Tibial nerve (tissue), 4 donors: ENCODE results near the gene IFT20. TPM values are rescaled to one million over a fixed set of nuclear protein-coding genes. Genes with fewer than 3 reads are reported as not detected.
A peak's percentile ranks its signal among the peaks of the same experiment; 100 is the strongest.

Experiments
- DNase-seq, 2 donors: peaks; one replicate each; pipeline ENCODE4 v3.0.0-alpha.2; 2019; ENCODE audit warnings: low spot score in 2 of 2
- H3K27ac ChIP-seq, 4 donors: fragments of 200-600 bp; sonication (generic) in 3 of 4; one replicate each; pipeline ENCODE4 v1.5.1; 2017 to 2019; ENCODE audit warnings: mild to moderate bottlenecking in 1 of 4
- H3K27me3 ChIP-seq, 2 donors: fragments of 200-600 bp; sonication (generic) in 1 of 2; one replicate each; pipeline versions ENCODE4 v1.5.1 to v1.6.0; 2017 to 2019
- H3K36me3 ChIP-seq, 3 donors: fragments of 200-600 bp; sonication (generic); one replicate each; pipeline ENCODE4 v1.5.1; 2018 to 2019
- H3K4me1 ChIP-seq, 4 donors: fragments of 200-600 bp; sonication (generic) in 3 of 4; one replicate each; pipeline ENCODE4 v1.5.1; 2017 to 2019
- H3K4me3 ChIP-seq, 4 donors: fragments of 200-600 bp; sonication (generic) in 3 of 4; one replicate each; pipeline ENCODE4 v1.5.1; 2017 to 2019; ENCODE audit warnings: mild to moderate bottlenecking in 1 of 4, moderate library complexity in 1 of 4
- H3K9me3 ChIP-seq, 4 donors: fragments of 200-600 bp; sonication (generic) in 3 of 4; one replicate each; pipeline ENCODE4 v1.5.1; 2017 to 2019
- CTCF ChIP-seq, 5 experiments: fragments of 200-600 bp in 3 of 5; fragments of 450-650 bp in 2 of 5; sonication (generic) in 3 of 5; IDR thresholded peaks; one replicate each; pipeline ENCODE4 v1.5.1; 2016 to 2019; ENCODE audit warnings: antibody characterized with exemption in 5 of 5, mild to moderate bottlenecking in 3 of 5, moderate library complexity in 2 of 5
- EP300 ChIP-seq, 2 donors: sonication (generic); formaldehyde crosslinking; IDR thresholded peaks; one replicate each; pipeline ENCODE4 v1.6.1; 2017; ENCODE audit warnings: antibody characterized with exemption in 2 of 2, mild to moderate bottlenecking in 1 of 2
- POLR2A ChIP-seq, 2 donors: fragments of 450-650 bp; IDR thresholded peaks; one replicate each; pipeline ENCODE4 v1.6.1; 2017; ENCODE audit warnings: antibody characterized with exemption in 2 of 2, mild to moderate bottlenecking in 2 of 2, moderate library complexity in 2 of 2
- WGBS, 2 donors: methylation state at CpG; one replicate each; pipeline ENCODE4 v1.1.5; 2018; 5-methylcytosine and 5-hydroxymethylcytosine counted together
- total RNA-seq, 4 donors: library from RNA; depleted of rRNA; stranded (reverse); fragments of >200 nt; gene quantifications; one replicate each; pipeline ENCODE4 v1.1.0, GENCODE V29; 2016

Gene IFT20
- total RNA-seq, 4 donors from 2014 or later, result 34.8 to 50.3 (median 43.9) TPM

- Histone ChIP-seq H3K4me1 (peaks cover 0 to 8% (median 3%) of the 10 kb centered on the region in 4 donors), H3K27me3 (no peaks in the 10 kb centered on the region), H3K9me3 (no peaks in the 10 kb centered on the region), H3K4me3 (no peak overlapping the region), H3K36me3 (peaks cover 0 to 31% (median 0%) of the 10 kb centered on the region in 3 donors), H3K27ac (no peak overlapping the region)
- no peak for DNase-seq
- TF ChIP-seq POLR2A (IDR thresholded peaks at IDR 0.05), result no peak
- TF ChIP-seq EP300 (IDR thresholded peaks at IDR 0.05), result no peak
- TF ChIP-seq CTCF (IDR thresholded peaks at IDR 0.05), result no peak
- WGBS, 2 donors, result 83 to 88% methylated on average over 10 of the region's 10 CpGs
Measured at GRCh38 chr17:28379814-28380801, 44.8 kb upstream of the IFT20 start.

DNA sequence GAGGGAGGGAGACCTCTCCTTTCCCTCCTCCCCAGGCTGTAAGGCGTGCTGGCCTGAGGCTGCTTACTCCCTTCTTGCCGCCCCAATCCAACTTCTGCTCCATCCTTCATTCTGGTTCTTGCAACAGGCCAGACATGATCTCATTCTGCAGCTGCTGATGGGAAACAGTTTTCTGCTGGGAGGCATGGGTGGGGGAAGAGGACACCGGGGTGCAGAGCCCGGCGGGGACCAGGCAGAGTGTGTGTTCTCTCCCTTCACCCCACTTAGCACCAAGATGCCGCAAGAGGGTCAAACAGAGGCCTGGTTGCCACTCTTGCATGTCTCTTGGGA lies 37.6 kb upstream of the IFT20 start:
- H3K4me1 ChIP-seq, result peaks cover 0 to 36% (median 17%) of the 10 kb centered on the region in 4 donors
- peaks cover 0 to 13% (median 0%) of the 10 kb centered on the region in 3 donors for H3K36me3 ChIP-seq
- no peak for TF ChIP-seq POLR2A (IDR thresholded peaks at IDR 0.05)
- TF ChIP-seq CTCF (IDR thresholded peaks at IDR 0.05), result no peak
- no peak for TF ChIP-seq EP300 (IDR thresholded peaks at IDR 0.05)
- no peaks in the 10 kb centered on the region for H3K9me3 ChIP-seq
- DNase-seq, result no peak
- WGBS, 2 donors, result 85 to 90% methylated on average over 6 of the region's 6 CpGs
- peak overlapping the region in 1 of 4 donors; percentile 69 for H3K4me3 ChIP-seq
- H3K27ac ChIP-seq, result no peak overlapping the region
- H3K27me3 ChIP-seq, result no peaks in the 10 kb centered on the region

GRCh38 chr17:28372203-28372944 lies 37.1 kb upstream of the IFT20 start:
- no peak for DNase-seq
- Histone ChIP-seq H3K4me1 (peaks cover 0 to 36% (median 17%) of the 10 kb centered on the region in 4 donors), H3K9me3 (no peaks in the 10 kb centered on the region), H3K4me3 (peak overlapping the region; percentile 46 to 69 (median 60)), H3K36me3 (peaks cover 0 to 12% (median 0%) of the 10 kb centered on the region in 3 donors), H3K27ac (peak overlapping the region in 3 of 4 donors; percentile 28 to 73 (median 67)), H3K27me3 (no peaks in the 10 kb centered on the region)
- WGBS, 2 donors, result 10 to 13% methylated on average over 34 to 49 of the region's 53 CpGs
- TF ChIP-seq CTCF (IDR thresholded peaks at IDR 0.05) (no peak), EP300 (IDR thresholded peaks at IDR 0.05) (no peak)

- no peaks in the 10 kb centered on the region for H3K9me3 ChIP-seq
- TF ChIP-seq CTCF (IDR thresholded peaks at IDR 0.05) (no peak), EP300 (IDR thresholded peaks at IDR 0.05) (no peak), POLR2A (IDR thresholded peaks at IDR 0.05) (no peak)
- H3K4me1 ChIP-seq, result peaks cover 0 to 36% (median 17%) of the 10 kb centered on the region in 4 donors
- H3K27ac ChIP-seq, result peak within 1 kb of the TSS; percentile 22 to 73 (median 70)
- DNase-seq, result peak; percentile 51 to 54
- no peaks in the 10 kb centered on the region for H3K27me3 ChIP-seq
- H3K36me3 ChIP-seq, result peaks cover 0 to 17% (median 0%) of the 10 kb centered on the region in 3 donors
- peak within 1 kb of the TSS; percentile 46 to 69 (median 60) for H3K4me3 ChIP-seq
- 1% methylated on average over 65 to 78 of the region's 80 CpGs for WGBS, 2 donors
Measured at GRCh38 chr17:28371245-28372202, 36.3 kb upstream of the IFT20 start, which contains the start of gene SARM1. Gene SARM1, plus strand, starts transcription at chr17:28371694. Its CDS starts 339 bp downstream, at chr17:28372033.
